ENCODE results near the gene LIMD2. TPM values are rescaled to one million over a fixed set of nuclear protein-coding genes. Genes with fewer than 3 reads are reported as not detected.

LIMD2 gene
- total and polyA plus RNA-seq, 2 of the 4 experiments (the other 2 are of a cell fraction), result 4.5 to 21.7 TPM

GRCh38 chr17:63682441-63682840, 17.5 kb downstream of the LIMD2 start:
- Histone ChIP-seq H2BK5ac (ENCODE audit: low read depth, low read length, poor library complexity, severe bottlenecking) (no peak overlapping the region), H4K5ac (ENCODE audit: low read depth, low read length) (no peak overlapping the region), H3K14ac (replicated peaks; ENCODE audit: low read depth, low read length) (no peak overlapping the region), H3K27ac (ENCODE audit: insufficient read depth, low read length) (no peak overlapping the region), H2AFZ (replicated peaks; ENCODE audit: low read length, poor library complexity) (no peak overlapping the region), H3K79me1 (ENCODE audit: low read depth in 1 of 2, low read length in 2 of 2) (no peaks in the 10 kb centered on the region; a peak in 1 of 4 replicates), H3K18ac (ENCODE audit: low read depth, low read length) (no peak overlapping the region), H2BK120ac (ENCODE audit: low read depth, low read length) (no peak overlapping the region), H3K4ac (ENCODE audit: low read depth, low read length) (no peak overlapping the region), H3K4me2 (ENCODE audit: low read depth, low read length) (no peak overlapping the region), H4K91ac (ENCODE audit: insufficient read depth, low read depth, low read length) (no peak overlapping the region), H3K23ac (ENCODE audit: low read depth, low read length) (no peak overlapping the region), H3K36me3 (ENCODE audit: control insufficient read depth, insufficient read depth, low read length) (peaks cover 9% of the 10 kb centered on the region), H4K20me1 (ENCODE audit: insufficient read depth, low read length) (peaks cover 3% of the 10 kb centered on the region; the same call in 1 of the 2 replicates), H3K56ac (ENCODE audit: extremely low read depth, insufficient read depth, low read length) (no peak overlapping the region), H3K4me1 (ENCODE audit: control insufficient read depth, insufficient read depth, low read length) (no peaks in the 10 kb centered on the region), H3K9me3 (ENCODE audit: control insufficient read depth, insufficient read depth, low read length) (no peaks in the 10 kb centered on the region), H2AK9ac (replicated peaks; ENCODE audit: low read depth, low read length, poor library complexity) (no peak overlapping the region), H3K27me3 (ENCODE audit: control insufficient read depth, insufficient read depth, low read length) (no peaks in the 10 kb centered on the region), H3K9me1 (ENCODE audit: insufficient read depth, low read length) (no peaks in the 10 kb centered on the region), H4K8ac (ENCODE audit: low read depth in 2 of 2, low read length in 2 of 2) (no peak overlapping the region), H3K4me3 (ENCODE audit: insufficient read depth, low read depth, low read length) (no peak overlapping the region), H3K9ac (ENCODE audit: low read depth, low read length) (no peak overlapping the region), H2AK5ac (ENCODE audit: low read depth, low read length) (no peak overlapping the region), H2BK15ac (ENCODE audit: low read depth, low read length) (no peak overlapping the region), H2BK20ac (ENCODE audit: low read depth, low read length) (no peak overlapping the region)
- intact Hi-C loops (cut with micrococcal nuclease), result loop anchor here (10.0 kb wide), 1 partner anchor 52 kb away; no protein-coding TSS in a partner anchor
- in situ Hi-C loops (cut with MboI; ENCODE audit: low sequenced_read_pairs), result no loop called here
- POLR2A ChIA-PET (ENCODE audit: unreplicated experiment), result no interaction called here
- BruUV-seq (replicated peaks), result no TSS peak
- CTCF ChIA-PET, result no interaction called here
- no CpG with 5 or more reads among the region's 1 CpG for WGBS, 2 experiments (ENCODE audit: extremely low coverage in 2 of 2, insufficient read length in 1 of 2)
- DNase-seq (no peak), ATAC-seq (ENCODE audit: low read depth) (no peak)
- dilution Hi-C loops (cut with HindIII; ENCODE audit: low sequenced_read_pairs, unreplicated experiment), result no loop called here
- TF ChIP-seq POLR2A (IDR thresholded peaks at IDR 0.05; ENCODE audit: low read depth, low read length) (no peak), CTCF (conservative IDR thresholded peaks at IDR 0.05; ENCODE audit: low read depth, low read length) (no peak)
